HepG2 (cell line): ENCODE results near the gene LIMD2. TPM values are rescaled to one million over a fixed set of nuclear protein-coding genes. Genes with fewer than 3 reads are reported as not detected.

Experiments used
- ATAC-seq: fragments of 200-7000 bp; cut with Tn5 transposase; 3 replicates; pipeline ENCODE4 v1.9.1; 2020; ENCODE audit warnings: mild to moderate bottlenecking, moderate library complexity
- BruUV-seq: library from RNA; stranded (reverse); fragments of 400-500 nt; replicated peaks from 2 replicates; lab custom pipeline; 2021; lab: Mats Ljungman, UMichigan
- CTCF ChIA-PET: fragments of 300-600 bp; formaldehyde crosslinking; extraction: SDS; loops from one replicate; lab custom pipeline; 2021; ENCODE audit warnings: low total read pairs, inconsistent platforms, low intra/inter-chr PET ratio; lab: Yijun Ruan, JAX
- POLR2A ChIA-PET: fragments of 350-600 bp; sonication (Branson Sonifier 250); formaldehyde crosslinking; loops from one replicate; lab custom pipeline; 2020; ENCODE audit warnings: antibody characterized with exemption, inconsistent platforms; lab: Yijun Ruan, JAX
- DNase-seq: peaks from one replicate; pipeline ENCODE4 v3.0.0-alpha.2; 2015; ENCODE audit warnings: low spot score
- FAIRE-seq: peaks from 3 replicates; lab custom pipeline; 2011; peaks lifted over from hg19 to GRCh38; lab: Jason Lieb, UNC
- H2AFZ ChIP-seq: one replicate; pipeline ENCODE4 v1.6.1; 2011; ENCODE audit warnings: low read length, inconsistent platforms
- H3K27ac ChIP-seq: fragments of 300-600 bp; 3 replicates; pipeline ENCODE4 v1.8.0; 2011; ENCODE audit warnings: mixed run types, mild to moderate bottlenecking, mixed read lengths, low read length, inconsistent platforms; ENCODE audit not compliant: insufficient read depth; ENCODE audit errors: extremely low read length
- H3K27me3 ChIP-seq, 2 experiments: fragments of 200-600 bp in 1 of 2; 2 replicates in 1 of 2; 3 replicates in 1 of 2; pipeline versions ENCODE4 v1.6.0 to v1.8.0; 2011; ENCODE audit warnings: low read length in 2 of 2, mild to moderate bottlenecking in 2 of 2, moderate library complexity in 2 of 2, inconsistent platforms in 1 of 2; ENCODE audit not compliant: insufficient read depth in 2 of 2, control insufficient read depth in 1 of 2
- H3K36me3 ChIP-seq, 2 experiments: fragments of 200-600 bp in 1 of 2; replicated peaks in 1 of 2; 2 replicates in 1 of 2; 3 replicates in 1 of 2; pipeline versions ENCODE4 v1.5.1 to v1.8.0; 2011; ENCODE audit warnings: low read length in 2 of 2, inconsistent platforms in 1 of 2; ENCODE audit not compliant: insufficient read depth in 2 of 2, control insufficient read depth in 1 of 2
- H3K4me1 ChIP-seq: 2 replicates; pipeline ENCODE4 v1.5.1; 2012; ENCODE audit warnings: low read length, inconsistent platforms; ENCODE audit not compliant: insufficient read depth
- H3K4me2 ChIP-seq: 2 replicates; pipeline ENCODE4 v1.6.0; 2011; ENCODE audit warnings: low read depth, low read length, inconsistent platforms
- H3K4me3 ChIP-seq, 3 experiments: fragments of 200-600 bp in 1 of 3; sonication (generic), shearing (Covaris generic) in 1 of 3; replicated peaks in 1 of 3; 2 replicates each; pipeline ENCODE4 v1.5.1; 2011 to 2016; ENCODE audit warnings: low read length in 3 of 3, inconsistent platforms in 2 of 3, low read depth in 2 of 3, mild to moderate bottlenecking in 2 of 3, control low read depth in 1 of 3, mixed read lengths in 1 of 3; ENCODE audit not compliant: insufficient read depth in 1 of 3
- H3K79me2 ChIP-seq: one replicate; pipeline ENCODE4 v1.6.1; 2011; ENCODE audit warnings: low read length, inconsistent platforms; ENCODE audit not compliant: insufficient read depth
- H3K9ac ChIP-seq: 2 replicates; pipeline ENCODE4 v1.6.0; 2011; ENCODE audit warnings: mild to moderate bottlenecking, low read depth, low read length, inconsistent platforms; ENCODE audit not compliant: insufficient read depth
- H3K9me3 ChIP-seq: 2 replicates; pipeline ENCODE4 v1.5.1; 2012; ENCODE audit warnings: mild to moderate bottlenecking, low read length
- H4K20me1 ChIP-seq: 2 replicates; pipeline ENCODE4 v1.6.0; 2011; ENCODE audit warnings: inconsistent platforms, mild to moderate bottlenecking, low read length, moderate library complexity; ENCODE audit not compliant: insufficient read depth
- ATAD3A ChIP-seq: sonication (generic); formaldehyde crosslinking; IDR thresholded peaks from 2 replicates; pipeline ENCODE4 v1.4.0; 2020; ENCODE audit warnings: missing genetic modification reagents
- JDP2 ChIP-seq: sonication (generic); formaldehyde crosslinking; IDR thresholded peaks from 2 replicates; pipeline ENCODE4 v1.8.1; 2022; ENCODE audit warnings: missing genetic modification reagents, borderline replicate concordance
- RAD51 ChIP-seq: fragments of 450-650 bp; IDR thresholded peaks from 2 replicates; pipeline ENCODE4 v1.6.1; 2016; ENCODE audit warnings: borderline replicate concordance
- RCOR2 ChIP-seq: IDR thresholded peaks from 2 replicates; pipeline ENCODE4 v1.6.1; 2016; ENCODE audit warnings: missing biosample characterization, missing genetic modification reagents
- U2AF2 ChIP-seq: fragments of 200-400 bp; formaldehyde crosslinking; IDR thresholded peaks from 2 replicates; pipeline ENCODE4 v1.6.1; 2017; ENCODE audit warnings: low read depth, mild to moderate bottlenecking, low read length
- ZBTB8A ChIP-seq: sonication (generic); formaldehyde crosslinking; IDR thresholded peaks from 2 replicates; pipeline ENCODE4 v1.4.0; 2020; ENCODE audit warnings: mild to moderate bottlenecking, low read depth, missing genetic modification reagents, borderline replicate concordance
- ZNF232 ChIP-seq: sonication (generic); formaldehyde crosslinking; IDR thresholded peaks from 2 replicates; pipeline ENCODE4 v1.4.0; 2020; ENCODE audit warnings: missing genetic modification reagents, borderline replicate concordance
- ZNF550 ChIP-seq: sonication (generic); formaldehyde crosslinking; IDR thresholded peaks from 2 replicates; pipeline ENCODE4 v1.4.0; 2020; ENCODE audit warnings: mild to moderate bottlenecking, missing genetic modification reagents, borderline replicate concordance
- ZNF773 ChIP-seq: sonication (generic); formaldehyde crosslinking; IDR thresholded peaks from 2 replicates; pipeline ENCODE4 v1.4.0; 2020; ENCODE audit warnings: missing genetic modification reagents, borderline replicate concordance
- WGBS: methylation state at CpG from one replicate; pipeline ENCODE4 v1.1.6; 2017; ENCODE audit warnings: low lambda C conversion rate; 5-methylcytosine and 5-hydroxymethylcytosine counted together
- in situ Hi-C: cut with HindIII; loops from 2 replicates; pipeline ENCODE4 v1.10.0; 2017; ENCODE audit warnings: low pct_unique_long_range_greater_than_20kb; ENCODE audit not compliant: extremely low pct_ligation_motif_present
- intact Hi-C: fragments of 100-400 bp; cut with micrococcal nuclease; formaldehyde crosslinking; loops from one replicate; pipeline ENCODE4 v1.10.0; 2022; ENCODE audit not compliant: unreplicated experiment
- polyA plus RNA-seq, 8 experiments: library from polyadenylated mRNA; depleted of rRNA in 3 of 8; stranded (reverse) in 7 of 8; unstranded in 1 of 8; fragments of >200 nt; fragmentation: Illumina TruSeq in 4 of 8; extraction: Trizol in 4 of 8; gene quantifications; 2 replicates each; pipeline versions ENCODE4 v1.2.1 to v1.2.3, GENCODE V29; 2011 to 2016; ENCODE audit warnings: low read depth in 4 of 8, missing spikeins in 1 of 8, mixed read lengths in 1 of 8; ENCODE audit not compliant: insufficient read depth in 1 of 8
- total RNA-seq, 5 experiments: library from RNA; depleted of rRNA; stranded (reverse); fragments of >200 nt; fragmentation: Illumina TruSeq; extraction: Trizol; gene quantifications; 2 replicates each; pipeline ENCODE4 v1.2.3, GENCODE V29; 2016; ENCODE audit warnings: low read depth in 1 of 5
- TF ChIP-seq, protein P1 (sequence below): IDR thresholded peaks from 2 replicates; pipeline ENCODE4 v1.6.1; 2016; ENCODE audit warnings: low read depth
- TF ChIP-seq, protein P2 (sequence below): sonication (generic); formaldehyde crosslinking; IDR thresholded peaks from 2 replicates; pipeline ENCODE4 v1.4.0; 2020; ENCODE audit warnings: missing genetic modification reagents
- TF ChIP-seq, protein P3 (sequence below): sonication (generic); formaldehyde crosslinking; IDR thresholded peaks from 2 replicates; pipeline ENCODE4 v1.5.1; 2020; ENCODE audit warnings: missing genetic modification reagents, mild to moderate bottlenecking, borderline replicate concordance
- TF ChIP-seq, protein P4 (sequence below): sonication (generic); formaldehyde crosslinking; IDR thresholded peaks from 2 replicates; pipeline ENCODE4 v1.5.0; 2020; ENCODE audit warnings: missing genetic modification reagents

The LIMD2 gene
- total and polyA plus RNA-seq, 2 of the 13 experiments (the other 11 are each of a cell fraction or from before 2014, with no cell fraction given) = 9.0 to 20.8 TPM

DNA sequence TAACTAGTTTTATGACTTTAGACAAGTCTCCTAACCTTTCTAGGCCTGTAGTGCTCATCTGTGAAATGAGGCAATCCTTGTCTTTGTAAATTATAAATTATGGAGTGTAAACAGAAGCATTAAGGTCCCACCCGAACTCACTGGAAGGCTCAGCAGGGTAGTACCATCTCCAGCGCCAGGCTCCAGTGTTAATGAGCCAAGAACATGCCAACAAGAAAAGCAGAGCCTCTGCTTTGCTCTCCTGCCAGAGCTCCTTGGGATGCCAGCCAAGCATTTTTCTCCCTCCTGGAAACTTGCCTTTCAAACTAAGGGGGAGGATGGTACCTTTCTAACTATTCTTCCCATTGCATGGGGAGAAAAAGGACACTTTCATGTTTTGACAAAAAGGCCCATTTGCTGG is 14.9 kb downstream of the LIMD2 start:
- ATAC-seq (no peak), DNase-seq (no peak), FAIRE-seq (no peak)
- Histone ChIP-seq H2AFZ (no peak overlapping the region), H3K4me3 (no peak overlapping the region), H3K36me3 (peaks cover 30 to 55% of the 10 kb centered on the region in 2 experiments; a peak in 4 of 5 replicates), H3K27me3 (no peaks in the 10 kb centered on the region), H3K27ac (no peak overlapping the region), H3K9me3 (no peaks in the 10 kb centered on the region), H4K20me1 (no peaks in the 10 kb centered on the region), H3K4me2 (no peak overlapping the region), H3K4me1 (no peaks in the 10 kb centered on the region), H3K79me2 (no peaks in the 10 kb centered on the region), H3K9ac (no peak overlapping the region)
- BruUV-seq = no TSS peak
- WGBS = 97% methylated on average over 2 of the region's 2 CpGs
- in situ Hi-C loops = no loop called here
- intact Hi-C loops = no loop called here
- POLR2A ChIA-PET = no interaction called here
- no peak for TF ChIP-seq RCOR2 (CRISPR knock-in tag)
- TF ChIP-seq, protein P1, sequence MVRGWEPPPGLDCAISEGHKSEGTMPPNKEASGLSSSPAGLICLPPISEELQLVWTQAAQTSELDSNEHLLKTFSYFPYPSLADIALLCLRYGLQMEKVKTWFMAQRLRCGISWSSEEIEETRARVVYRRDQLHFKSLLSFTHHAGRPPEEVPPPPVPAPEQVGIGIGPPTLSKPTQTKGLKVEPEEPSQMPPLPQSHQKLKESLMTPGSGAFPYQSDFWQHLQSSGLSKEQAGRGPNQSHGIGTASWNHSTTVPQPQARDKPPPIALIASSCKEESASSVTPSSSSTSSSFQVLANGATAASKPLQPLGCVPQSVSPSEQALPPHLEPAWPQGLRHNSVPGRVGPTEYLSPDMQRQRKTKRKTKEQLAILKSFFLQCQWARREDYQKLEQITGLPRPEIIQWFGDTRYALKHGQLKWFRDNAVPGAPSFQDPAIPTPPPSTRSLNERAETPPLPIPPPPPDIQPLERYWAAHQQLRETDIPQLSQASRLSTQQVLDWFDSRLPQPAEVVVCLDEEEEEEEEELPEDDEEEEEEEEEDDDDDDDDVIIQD (CRISPR knock-in tag) = no peak
- TF ChIP-seq, protein P2, sequence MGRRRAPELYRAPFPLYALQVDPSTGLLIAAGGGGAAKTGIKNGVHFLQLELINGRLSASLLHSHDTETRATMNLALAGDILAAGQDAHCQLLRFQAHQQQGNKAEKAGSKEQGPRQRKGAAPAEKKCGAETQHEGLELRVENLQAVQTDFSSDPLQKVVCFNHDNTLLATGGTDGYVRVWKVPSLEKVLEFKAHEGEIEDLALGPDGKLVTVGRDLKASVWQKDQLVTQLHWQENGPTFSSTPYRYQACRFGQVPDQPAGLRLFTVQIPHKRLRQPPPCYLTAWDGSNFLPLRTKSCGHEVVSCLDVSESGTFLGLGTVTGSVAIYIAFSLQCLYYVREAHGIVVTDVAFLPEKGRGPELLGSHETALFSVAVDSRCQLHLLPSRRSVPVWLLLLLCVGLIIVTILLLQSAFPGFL (CRISPR knock-in tag) = no peak
- TF ChIP-seq ZNF550 (CRISPR knock-in tag) = no peak
- TF ChIP-seq, protein P3, sequence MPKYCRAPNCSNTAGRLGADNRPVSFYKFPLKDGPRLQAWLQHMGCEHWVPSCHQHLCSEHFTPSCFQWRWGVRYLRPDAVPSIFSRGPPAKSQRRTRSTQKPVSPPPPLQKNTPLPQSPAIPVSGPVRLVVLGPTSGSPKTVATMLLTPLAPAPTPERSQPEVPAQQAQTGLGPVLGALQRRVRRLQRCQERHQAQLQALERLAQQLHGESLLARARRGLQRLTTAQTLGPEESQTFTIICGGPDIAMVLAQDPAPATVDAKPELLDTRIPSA (CRISPR knock-in tag) = no peak
- TF ChIP-seq ZNF773 (CRISPR knock-in tag) = no peak
- TF ChIP-seq, protein P4, sequence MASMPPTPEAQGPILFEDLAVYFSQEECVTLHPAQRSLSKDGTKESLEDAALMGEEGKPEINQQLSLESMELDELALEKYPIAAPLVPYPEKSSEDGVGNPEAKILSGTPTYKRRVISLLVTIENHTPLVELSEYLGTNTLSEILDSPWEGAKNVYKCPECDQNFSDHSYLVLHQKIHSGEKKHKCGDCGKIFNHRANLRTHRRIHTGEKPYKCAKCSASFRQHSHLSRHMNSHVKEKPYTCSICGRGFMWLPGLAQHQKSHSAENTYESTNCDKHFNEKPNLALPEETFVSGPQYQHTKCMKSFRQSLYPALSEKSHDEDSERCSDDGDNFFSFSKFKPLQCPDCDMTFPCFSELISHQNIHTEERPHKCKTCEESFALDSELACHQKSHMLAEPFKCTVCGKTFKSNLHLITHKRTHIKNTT = no peak
- TF ChIP-seq U2AF2 = no peak
- TF ChIP-seq JDP2 = no peak
- TF ChIP-seq ZBTB8A (CRISPR knock-in tag) = no peak
- no peak for TF ChIP-seq ZNF232
- no peak for TF ChIP-seq RAD51
- no peak for TF ChIP-seq ATAD3A
- CTCF ChIA-PET = no interaction called here
